Measurements from ENCODE around the gene CTDP1.

DNA sequence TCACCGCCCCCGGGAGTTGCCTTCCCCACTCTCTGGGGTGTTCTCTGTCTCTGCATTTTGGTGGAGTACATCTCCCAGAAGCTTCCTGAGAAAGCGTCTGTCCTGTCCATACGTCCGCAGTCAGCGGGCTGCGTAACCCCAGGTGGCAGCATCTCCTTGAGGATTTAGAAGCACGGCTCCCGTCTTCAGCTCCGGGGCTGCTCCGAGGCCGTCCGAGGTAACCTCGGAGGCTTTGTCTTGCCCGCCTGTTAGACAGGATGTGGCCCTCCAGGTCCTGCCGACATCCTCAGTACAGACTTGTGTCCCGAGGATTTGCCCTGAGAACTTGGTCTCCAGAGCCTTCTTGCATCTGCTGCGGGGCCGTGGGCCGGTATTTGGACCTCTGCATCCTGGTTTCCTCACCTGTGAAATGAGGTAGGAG lies 58.4 kb downstream of the CTDP1 start:
- no peak for TF ChIP-seq CTCF (IDR thresholded peaks at IDR 0.05)
- TF ChIP-seq POLR2AphosphoS5 (IDR thresholded peaks at IDR 0.05): no peak

All from gastroesophageal sphincter (tissue), 3 donors.